ENCODE results near the gene WWOX.

The WWOX gene

DNA sequence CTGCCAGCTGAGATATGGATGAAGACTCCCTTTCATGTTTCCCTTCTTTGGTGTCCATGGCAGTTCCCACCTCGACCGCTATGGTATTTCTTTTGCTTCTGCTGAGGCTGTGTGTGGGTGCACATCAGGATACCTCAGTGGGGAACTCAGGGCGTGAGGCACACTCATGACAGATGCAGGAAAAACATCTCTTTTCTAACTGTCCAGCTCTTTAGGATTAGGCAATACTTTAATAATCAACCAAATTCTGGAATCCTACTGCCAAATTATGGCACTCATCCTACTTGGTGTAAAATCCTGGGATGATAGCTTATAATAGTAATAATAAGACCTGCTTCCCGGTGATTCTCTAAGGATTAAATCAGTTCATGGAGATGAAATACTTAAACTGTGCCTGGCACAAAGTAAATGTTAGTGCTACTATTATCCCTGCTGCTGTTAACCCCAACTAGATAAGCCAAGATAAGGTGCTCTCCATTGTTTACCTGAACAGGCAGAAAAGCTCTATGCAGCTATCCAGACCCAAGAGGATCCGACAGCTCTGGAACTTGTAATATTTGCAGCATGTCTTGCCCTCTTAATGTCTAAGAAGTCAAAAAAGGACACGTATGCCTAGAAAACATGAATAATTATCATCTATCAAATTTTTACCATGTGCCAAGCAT, 543.3 kb downstream of the WWOX start:
- DNase-seq (ENCODE audit: insufficient read length, low spot score) (no peak), FAIRE-seq (no peak)
- TF ChIP-seq POLR2A (IDR thresholded peaks at IDR 0.05; ENCODE audit: low read depth, low read length), result no peak
- no peak for TF ChIP-seq POLR2AphosphoS5 (IDR thresholded peaks at IDR 0.05; ENCODE audit: low read depth, low read length)
- no peak for TF ChIP-seq TAF1 (IDR thresholded peaks at IDR 0.05; ENCODE audit: low read depth, low read length)
- no peak for TF ChIP-seq POU2F2 (IDR thresholded peaks at IDR 0.05; ENCODE audit: low read depth, low read length)
- no peak for TF ChIP-seq PAX5 (IDR thresholded peaks at IDR 0.05; ENCODE audit: insufficient read depth, low read length, severe bottlenecking)
- no peak for TF ChIP-seq SPI1 (IDR thresholded peaks at IDR 0.05; ENCODE audit: low read depth, low read length)

DNA sequence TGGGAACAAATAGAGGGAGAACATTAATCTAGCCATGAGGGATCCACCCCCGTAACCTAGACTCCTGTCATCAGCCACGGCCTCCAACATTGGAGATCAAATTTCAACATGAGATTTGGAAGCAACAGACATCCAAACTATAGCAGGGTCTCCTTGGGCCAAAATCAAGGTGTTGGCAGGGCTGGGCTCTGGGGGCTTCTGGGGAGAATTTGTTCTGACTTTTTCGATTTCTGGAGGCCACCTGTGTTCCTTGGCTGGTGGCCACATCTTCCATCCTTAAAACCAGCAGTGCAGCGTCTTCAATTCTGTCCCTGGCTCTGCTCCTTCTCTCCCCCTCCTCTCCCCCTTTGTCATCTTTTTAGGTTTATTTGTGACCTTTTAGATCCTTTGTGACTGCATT, 546.2 kb downstream of the WWOX start:
- TF ChIP-seq PAX5 (IDR thresholded peaks at IDR 0.05; ENCODE audit: insufficient read depth, low read length, severe bottlenecking) (no peak), POLR2AphosphoS5 (IDR thresholded peaks at IDR 0.05; ENCODE audit: low read depth, low read length) (no peak), POLR2A (IDR thresholded peaks at IDR 0.05; ENCODE audit: low read depth, low read length) (no peak), SPI1 (IDR thresholded peaks at IDR 0.05; ENCODE audit: low read depth, low read length) (no peak), POU2F2 (IDR thresholded peaks at IDR 0.05; ENCODE audit: low read depth, low read length) (no peak), TAF1 (IDR thresholded peaks at IDR 0.05; ENCODE audit: low read depth, low read length) (no peak)
- no peak for DNase-seq (ENCODE audit: insufficient read length, low spot score)
- FAIRE-seq, result no peak

DNA sequence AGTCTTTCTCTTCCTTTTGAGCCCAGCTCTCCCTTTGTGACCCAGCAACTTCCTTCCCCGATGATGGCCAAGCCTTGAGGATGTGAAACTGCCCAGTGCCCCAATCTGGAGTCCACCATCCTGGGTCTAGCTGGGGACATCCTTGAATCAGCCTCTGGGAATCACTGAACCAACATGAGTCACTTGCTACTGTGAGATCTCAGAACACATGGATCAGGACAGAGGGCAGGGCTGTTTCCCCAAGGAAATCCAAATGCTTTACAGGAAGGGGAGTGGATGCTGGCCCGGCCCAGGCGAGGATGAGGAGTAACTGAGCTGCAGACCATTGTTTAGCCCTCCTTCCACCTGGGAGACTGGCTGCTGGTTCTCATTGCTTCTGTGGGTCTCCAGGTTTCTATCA, 547.6 kb downstream of the WWOX start:
- FAIRE-seq, result no peak
- TF ChIP-seq SPI1 (IDR thresholded peaks at IDR 0.05; ENCODE audit: low read depth, low read length) (no peak), TAF1 (IDR thresholded peaks at IDR 0.05; ENCODE audit: low read depth, low read length) (no peak), POLR2AphosphoS5 (IDR thresholded peaks at IDR 0.05; ENCODE audit: low read depth, low read length) (no peak), PAX5 (IDR thresholded peaks at IDR 0.05; ENCODE audit: insufficient read depth, low read length, severe bottlenecking) (no peak), POU2F2 (IDR thresholded peaks at IDR 0.05; ENCODE audit: low read depth, low read length) (no peak), POLR2A (IDR thresholded peaks at IDR 0.05; ENCODE audit: low read depth, low read length) (no peak)
- no peak for DNase-seq (ENCODE audit: insufficient read length, low spot score)

DNA sequence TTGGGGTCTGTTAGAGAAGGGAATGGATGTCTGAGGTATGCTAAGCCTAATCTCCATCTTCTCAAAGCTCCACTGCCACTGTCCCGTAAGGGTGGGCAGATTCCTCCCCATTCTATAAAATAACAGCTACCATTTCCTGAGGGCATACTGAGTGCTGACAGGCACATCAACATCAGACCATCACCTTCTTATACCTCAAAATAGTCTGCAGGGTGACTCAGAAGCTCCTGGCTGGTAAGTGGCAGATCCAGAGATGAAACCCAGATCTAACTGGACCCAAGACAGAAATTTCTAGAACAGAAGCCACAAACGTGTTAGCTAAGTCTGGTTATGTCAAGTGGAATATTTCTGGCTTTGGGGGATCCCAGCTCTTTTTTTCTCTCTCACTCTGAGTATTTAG, 548.0 kb downstream of the WWOX start:
- DNase-seq (ENCODE audit: insufficient read length, low spot score) (no peak), FAIRE-seq (no peak)
- no peak for TF ChIP-seq POLR2AphosphoS5 (IDR thresholded peaks at IDR 0.05; ENCODE audit: low read depth, low read length)
- TF ChIP-seq SPI1 (IDR thresholded peaks at IDR 0.05; ENCODE audit: low read depth, low read length), result no peak
- no peak for TF ChIP-seq POU2F2 (IDR thresholded peaks at IDR 0.05; ENCODE audit: low read depth, low read length)
- no peak for TF ChIP-seq PAX5 (IDR thresholded peaks at IDR 0.05; ENCODE audit: insufficient read depth, low read length, severe bottlenecking)
- no peak for TF ChIP-seq POLR2A (IDR thresholded peaks at IDR 0.05; ENCODE audit: low read depth, low read length)

DNA sequence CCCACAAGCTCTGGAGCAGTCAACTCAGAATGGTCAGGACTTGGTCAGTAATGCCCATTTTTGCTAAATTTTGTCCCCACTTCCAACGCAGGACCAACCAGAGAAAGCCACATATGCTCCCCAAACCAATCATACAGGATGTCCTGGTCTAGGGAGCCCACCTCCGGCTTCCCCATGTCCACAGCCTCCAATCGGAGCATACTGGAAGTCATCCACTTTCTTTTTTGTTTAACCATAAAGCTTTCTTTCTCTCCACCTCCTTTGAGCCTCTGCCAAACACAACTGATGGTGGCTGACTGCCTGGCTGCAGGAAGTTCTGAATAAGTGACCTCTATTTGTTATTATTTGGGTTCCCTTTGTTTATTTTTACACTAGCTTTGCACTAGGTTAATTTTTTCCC, 549.1 kb downstream of the WWOX start:
- DNase-seq (ENCODE audit: insufficient read length, low spot score), result no peak
- TF ChIP-seq PAX5 (IDR thresholded peaks at IDR 0.05; ENCODE audit: insufficient read depth, low read length, severe bottlenecking), result no peak
- no peak for TF ChIP-seq SPI1 (IDR thresholded peaks at IDR 0.05; ENCODE audit: low read depth, low read length)
- no peak for TF ChIP-seq POLR2A (IDR thresholded peaks at IDR 0.05; ENCODE audit: low read depth, low read length)
- TF ChIP-seq TAF1 (IDR thresholded peaks at IDR 0.05; ENCODE audit: low read depth, low read length), result no peak
- no peak for TF ChIP-seq POU2F2 (IDR thresholded peaks at IDR 0.05; ENCODE audit: low read depth, low read length)
- TF ChIP-seq POLR2AphosphoS5 (IDR thresholded peaks at IDR 0.05; ENCODE audit: low read depth, low read length), result no peak
- no peak for FAIRE-seq

DNA sequence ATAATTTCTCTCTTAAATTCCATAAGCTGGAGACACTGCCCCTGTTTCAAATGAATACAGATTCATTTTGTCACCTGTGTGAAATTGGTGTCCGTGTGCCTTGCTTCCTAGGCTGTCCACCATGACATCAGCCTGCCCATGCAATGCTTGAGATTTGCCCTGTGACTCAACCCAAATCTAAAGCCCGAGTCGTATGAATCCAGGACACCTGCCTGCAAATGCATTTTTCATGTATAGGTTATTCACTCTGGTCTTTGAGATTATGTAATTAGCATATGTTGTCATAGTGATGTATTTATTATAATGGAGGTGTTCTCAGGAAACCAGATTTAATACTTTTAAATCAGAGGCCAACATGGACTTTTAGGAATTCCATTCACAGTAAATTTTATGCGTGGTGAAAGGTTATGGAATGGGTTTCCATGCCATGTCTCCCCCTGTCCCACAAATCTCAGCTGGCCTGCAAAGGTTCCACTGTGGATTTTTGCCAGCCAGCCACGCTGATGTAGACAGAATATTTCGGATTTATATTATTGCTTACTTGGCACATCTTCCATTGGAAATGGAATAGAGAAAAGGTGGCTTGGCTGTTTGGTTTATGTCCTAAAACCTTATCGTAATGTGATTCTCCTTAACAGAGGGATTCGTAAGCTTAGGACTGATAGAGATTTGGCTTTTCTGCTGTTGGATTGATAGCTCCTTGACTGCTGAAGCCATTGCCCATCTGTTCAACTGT, 551.1 kb downstream of the WWOX start:
- TF ChIP-seq PAX5 (IDR thresholded peaks at IDR 0.05; ENCODE audit: insufficient read depth, low read length, severe bottlenecking) (no peak), TAF1 (IDR thresholded peaks at IDR 0.05; ENCODE audit: low read depth, low read length) (no peak), POLR2AphosphoS5 (IDR thresholded peaks at IDR 0.05; ENCODE audit: low read depth, low read length) (no peak), SPI1 (IDR thresholded peaks at IDR 0.05; ENCODE audit: low read depth, low read length) (no peak), POLR2A (IDR thresholded peaks at IDR 0.05; ENCODE audit: low read depth, low read length) (no peak), POU2F2 (IDR thresholded peaks at IDR 0.05; ENCODE audit: low read depth, low read length) (no peak)
- no peak for DNase-seq (ENCODE audit: insufficient read length, low spot score)
- no peak for FAIRE-seq

DNA sequence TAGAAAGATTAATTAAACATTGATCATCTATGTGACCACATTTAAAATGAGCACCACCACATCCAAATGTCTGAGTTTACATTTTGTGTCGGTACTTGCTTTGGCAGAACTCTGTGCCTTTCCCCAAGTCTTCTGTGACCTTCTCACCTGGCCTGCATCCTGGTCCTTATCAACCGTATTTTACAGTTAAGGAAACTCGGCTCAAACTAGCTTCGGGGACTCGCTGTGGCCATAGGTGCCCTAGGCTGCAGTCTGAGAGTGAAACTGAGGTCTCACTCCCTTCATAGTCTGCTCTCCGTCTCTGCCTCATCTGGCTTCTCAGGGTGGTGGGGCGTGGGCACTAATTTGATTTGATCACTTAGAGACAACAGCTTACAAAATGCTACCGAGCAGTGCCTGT, 555.5 kb downstream of the WWOX start:
- no peak for TF ChIP-seq POU2F2 (IDR thresholded peaks at IDR 0.05; ENCODE audit: low read depth, low read length)
- TF ChIP-seq PAX5 (IDR thresholded peaks at IDR 0.05; ENCODE audit: insufficient read depth, low read length, severe bottlenecking), result no peak
- TF ChIP-seq TAF1 (IDR thresholded peaks at IDR 0.05; ENCODE audit: low read depth, low read length), result no peak
- TF ChIP-seq POLR2AphosphoS5 (IDR thresholded peaks at IDR 0.05; ENCODE audit: low read depth, low read length), result no peak
- no peak for TF ChIP-seq SPI1 (IDR thresholded peaks at IDR 0.05; ENCODE audit: low read depth, low read length)
- no peak for TF ChIP-seq POLR2A (IDR thresholded peaks at IDR 0.05; ENCODE audit: low read depth, low read length)
- FAIRE-seq (no peak), DNase-seq (ENCODE audit: insufficient read length, low spot score) (no peak)

DNA sequence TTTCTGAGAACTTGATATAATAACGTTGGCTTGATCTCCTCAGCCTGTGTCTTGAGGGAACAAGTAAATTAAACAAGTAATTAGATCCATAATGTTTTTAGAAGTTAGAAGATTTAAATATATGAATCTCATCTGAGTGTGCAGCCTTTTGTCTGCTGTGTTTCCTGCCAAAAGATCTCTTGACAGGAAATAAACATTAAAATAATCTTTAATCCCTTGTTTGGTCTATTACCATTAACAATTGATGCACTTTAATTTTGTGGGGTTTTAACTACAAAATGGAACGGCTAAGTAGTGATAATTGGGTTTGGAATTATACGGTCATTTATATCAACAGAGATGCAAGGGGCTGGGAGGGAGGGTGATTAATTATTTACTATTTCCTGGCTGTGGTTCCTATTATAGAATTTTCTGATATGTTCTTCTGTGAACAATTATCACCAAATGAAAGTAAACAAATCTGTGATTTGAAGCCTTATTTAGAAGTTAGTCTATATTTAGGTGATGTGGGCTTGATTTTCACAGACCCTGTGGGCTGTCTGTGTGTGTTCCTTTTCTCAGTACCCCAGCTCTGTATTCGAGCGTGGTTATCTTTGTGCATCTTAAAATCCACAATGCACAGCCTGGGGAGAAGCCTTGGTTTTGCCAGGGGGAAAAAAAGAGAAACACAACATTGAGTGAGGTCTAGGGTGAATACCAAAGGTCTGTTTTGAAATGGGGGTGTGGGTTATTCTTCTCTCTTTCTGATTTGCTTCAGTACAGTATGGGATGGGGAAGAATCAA, 556.1 kb downstream of the WWOX start:
- FAIRE-seq (no peak), DNase-seq (ENCODE audit: insufficient read length, low spot score) (no peak)
- TF ChIP-seq POLR2A (IDR thresholded peaks at IDR 0.05; ENCODE audit: low read depth, low read length), result no peak
- no peak for TF ChIP-seq POU2F2 (IDR thresholded peaks at IDR 0.05; ENCODE audit: low read depth, low read length)
- no peak for TF ChIP-seq SPI1 (IDR thresholded peaks at IDR 0.05; ENCODE audit: low read depth, low read length)

DNA sequence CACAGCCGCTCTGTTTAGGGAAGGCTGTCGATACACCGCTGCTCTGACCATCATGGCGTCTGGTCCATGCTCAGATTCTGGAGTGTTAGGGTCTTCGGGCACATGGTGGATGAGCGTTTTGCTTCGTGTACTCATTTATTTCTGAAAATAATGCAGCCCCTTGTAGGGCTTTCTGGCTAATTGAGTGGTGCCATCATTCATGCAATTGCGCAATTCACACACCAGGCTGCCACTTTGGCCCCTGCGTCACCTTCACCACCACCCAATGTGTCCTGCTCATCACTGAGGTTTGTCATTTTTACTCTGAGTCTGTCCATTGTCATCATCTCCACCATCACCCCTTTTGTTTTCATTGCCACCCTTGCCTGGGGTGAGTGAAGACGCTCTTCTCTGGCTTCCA, 557.4 kb downstream of the WWOX start:
- FAIRE-seq (no peak), DNase-seq (ENCODE audit: insufficient read length, low spot score) (no peak)
- TF ChIP-seq TAF1 (IDR thresholded peaks at IDR 0.05; ENCODE audit: low read depth, low read length) (no peak), POU2F2 (IDR thresholded peaks at IDR 0.05; ENCODE audit: low read depth, low read length) (no peak), PAX5 (IDR thresholded peaks at IDR 0.05; ENCODE audit: insufficient read depth, low read length, severe bottlenecking) (no peak), SPI1 (IDR thresholded peaks at IDR 0.05; ENCODE audit: low read depth, low read length) (no peak), POLR2A (IDR thresholded peaks at IDR 0.05; ENCODE audit: low read depth, low read length) (no peak), POLR2AphosphoS5 (IDR thresholded peaks at IDR 0.05; ENCODE audit: low read depth, low read length) (no peak)

Data from GM12891 (cell line).